Bladder microvascular endothelial cell (primary cell): ENCODE data around the gene BRDT. TPM values are rescaled to one million over a fixed set of nuclear protein-coding genes. Genes with fewer than 3 reads are reported as not detected.

Experiments
- total RNA-seq: library from RNA; depleted of rRNA; stranded (reverse); fragments of >200 nt; gene quantifications from 2 replicates; pipeline ENCODE4 v1.2.3, GENCODE V29; 2014

The BRDT gene
- not detected in 2 replicates for total RNA-seq

DNA sequence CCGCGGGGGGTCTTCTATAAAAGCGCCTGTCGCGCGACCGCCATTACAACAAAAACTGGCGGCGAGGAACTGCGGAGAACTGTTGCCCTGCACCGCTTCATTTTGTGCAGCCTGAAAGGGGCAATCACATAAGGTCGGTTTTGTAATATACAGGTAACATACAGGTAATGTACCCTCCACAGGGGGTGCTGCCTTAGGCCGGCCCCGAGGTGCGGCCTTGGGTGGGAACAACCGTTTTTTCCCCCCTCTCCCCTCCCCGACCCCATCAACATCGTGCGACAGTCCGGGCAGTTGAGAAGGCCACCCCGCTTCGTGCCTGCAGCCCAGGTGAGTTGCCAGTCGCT lies at the start of gene BRDT:
Gene BRDT (plus strand): TSS at position 46 of the 344 bp plus-strand sequence. CDS start 13,354 bp downstream, outside the sequence.

Other genes with a start within 250 kb of the BRDT start
- gene TGFBR3, start 63.2 kb upstream of the BRDT start, total RNA-seq: 13.9 and 22.3 TPM in 2 replicates
- 9.3 and 11.8 TPM in 2 replicates for gene EPHX4, start 80.6 kb downstream of the BRDT start, total RNA-seq
- gene SETSIP, start 126.0 kb downstream of the BRDT start, total RNA-seq: 0.16 TPM in 1 of 2 replicates, not detected in the other
- gene BTBD8, start 130.9 kb downstream of the BRDT start, total RNA-seq: 1.9 and 2.8 TPM in 2 replicates